Measurements from ENCODE around the gene NR2C2AP. TPM values are rescaled to one million over a fixed set of nuclear protein-coding genes. Genes with fewer than 3 reads are reported as not detected.

The NR2C2AP gene
- total RNA-seq, 1 experiment from 2014 or later, result 31.7 TPM

- H4K8ac ChIP-seq (replicated peaks; ENCODE audit: insufficient read length, low read depth, low read length), result no peak overlapping the region
- no peak overlapping the region for H2BK12ac ChIP-seq (ENCODE audit: insufficient read length, low read depth, low read length)
- Mint-ChIP-seq H3K4me1 (peaks cover 6 to 27% of the 10 kb centered on the region in 2 experiments), H3K4me3 (no peak overlapping the region), H3K27ac (no peak overlapping the region), H3K27me3 (ENCODE audit: low read depth) (peaks cover 92% of the 10 kb centered on the region), H3K9me3 (peaks cover 0 to 4% of the 10 kb centered on the region in 2 experiments; a peak in 2 of 5 replicates), H3K36me3 (ENCODE audit: insufficient read depth in 1 of 3, low read depth in 3 of 3) (no peaks in the 10 kb centered on the region)
- H3K9ac ChIP-seq (ENCODE audit: extremely low read depth, insufficient read length, low read length), result no peak overlapping the region
- H3K4me1 ChIP-seq (ENCODE audit: insufficient read depth, low read length), result peaks cover 3% of the 10 kb centered on the region; the same call in 1 of the 2 replicates
- no peaks in the 10 kb centered on the region for H4K20me1 ChIP-seq (ENCODE audit: control insufficient read depth, insufficient read depth, insufficient read length)
- H3K79me1 ChIP-seq (ENCODE audit: insufficient read depth, low read depth, low read length, poor library complexity, severe bottlenecking), result no peaks in the 10 kb centered on the region
- peaks cover 30% of the 10 kb centered on the region for H3K27me3 ChIP-seq (ENCODE audit: insufficient read depth, low read length)
- no CpG with 5 or more reads among the region's 8 CpGs for WGBS (ENCODE audit: extremely low coverage, insufficient read length, low lambda C conversion rate)
- no peak for TF ChIP-seq CTCF (conservative IDR thresholded peaks at IDR 0.05)
- no peak overlapping the region for H3K18ac ChIP-seq (ENCODE audit: insufficient read length, low read depth, low read length)
- H2BK5ac ChIP-seq (ENCODE audit: insufficient read length, low read length), result no peak overlapping the region
- no peaks in the 10 kb centered on the region for H3K9me3 ChIP-seq (ENCODE audit: control insufficient read depth, low read depth, low read length)
- H2BK120ac ChIP-seq (ENCODE audit: low read depth, low read length, poor library complexity, severe bottlenecking), result no peak overlapping the region
- H2BK20ac ChIP-seq (ENCODE audit: low read depth, low read length, poor library complexity, severe bottlenecking), result no peak overlapping the region
- peak; percentile 85 for DNase-seq
- H3K4ac ChIP-seq (ENCODE audit: low read depth, low read length), result no peak overlapping the region
- no peak overlapping the region for H3T11ph ChIP-seq (ENCODE audit: low read length)
- no peak overlapping the region for H3K56ac ChIP-seq (ENCODE audit: insufficient read length, low read depth, low read length)
- H2BK15ac ChIP-seq (ENCODE audit: low read depth, low read length), result no peak overlapping the region
- H4K91ac ChIP-seq (ENCODE audit: insufficient read length, low read depth, low read length), result no peak overlapping the region
- H3K14ac ChIP-seq (ENCODE audit: insufficient read depth, low read length), result no peak overlapping the region
- H3K79me2 ChIP-seq (ENCODE audit: insufficient read depth, low read length), result no peaks in the 10 kb centered on the region
- no peak overlapping the region for H3K23ac ChIP-seq (ENCODE audit: insufficient read length, low read depth, low read length)
- no peak overlapping the region for H3K4me2 ChIP-seq (ENCODE audit: insufficient read depth, insufficient read length, low read length)
- H2AFZ ChIP-seq (ENCODE audit: low read length), result no peak overlapping the region
- H3K27ac ChIP-seq (ENCODE audit: insufficient read length, low read depth, low read length), result no peak overlapping the region
- H4K5ac ChIP-seq (ENCODE audit: insufficient read length, low read depth, low read length), result no peak overlapping the region
- no peak overlapping the region for H2AK5ac ChIP-seq (ENCODE audit: insufficient read length, low read length)
- H3K23me2 ChIP-seq (ENCODE audit: insufficient read length, low read depth, low read length, poor library complexity, severe bottlenecking), result peaks cover 11% of the 10 kb centered on the region
Observed at GRCh38 chr19:19214892-19215291, 11.7 kb upstream of the NR2C2AP start.
